ENCODE results near the gene HOXA5. TPM values are rescaled to one million over a fixed set of nuclear protein-coding genes. Genes with fewer than 3 reads are reported as not detected.
A peak's percentile ranks its signal among the peaks of the same experiment; 100 is the strongest.

HOXA5 gene
- total RNA-seq, 1 experiment from 2014 or later: 6.7 TPM

DNA sequence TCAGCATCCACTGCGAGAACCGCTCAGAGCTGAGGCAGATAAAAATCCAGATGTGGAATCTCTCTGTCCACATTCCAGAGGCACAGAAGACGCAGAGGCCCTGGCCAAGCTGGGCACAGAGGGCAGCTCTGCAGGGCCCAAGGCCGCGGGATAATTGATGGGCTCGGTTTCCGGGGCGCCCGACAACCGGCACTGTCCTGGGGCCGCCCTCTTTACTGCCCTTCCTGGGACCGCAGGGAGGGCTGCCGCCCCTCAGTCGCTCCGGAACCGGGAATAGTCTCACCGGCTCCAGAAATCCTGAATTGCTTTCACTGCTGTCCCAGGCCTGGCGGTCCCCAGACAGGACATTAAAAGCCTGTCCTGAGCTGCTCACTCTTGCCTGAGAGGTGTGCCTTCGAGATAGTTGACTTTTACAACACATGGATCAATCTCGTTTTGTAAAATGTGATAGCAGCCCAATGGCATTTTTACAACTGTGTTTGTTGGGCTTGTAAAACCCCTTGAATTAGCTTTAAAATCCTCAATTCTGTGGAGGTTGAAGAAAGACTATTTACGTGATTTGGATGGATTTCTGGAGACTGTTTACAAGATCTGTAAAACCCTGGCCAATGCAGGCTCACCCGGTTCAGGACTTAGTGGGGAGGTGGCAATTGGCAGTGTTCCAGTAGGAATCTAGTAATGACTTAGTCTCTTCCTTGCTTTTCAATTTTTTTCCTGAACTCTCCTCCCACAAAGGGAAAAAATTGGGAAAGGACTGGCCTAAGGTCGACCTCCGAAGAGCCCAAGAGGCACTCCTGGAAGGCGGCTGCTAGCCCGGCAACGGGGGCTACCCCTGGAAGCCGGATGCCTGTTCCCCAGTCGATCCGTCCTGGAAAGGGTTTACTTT is 5.5 kb upstream of the HOXA5 start:
- H3K9me2 ChIP-seq (ENCODE audit: insufficient read depth): no peaks in the 10 kb centered on the region
- H3K4me2 ChIP-seq (ENCODE audit: low read length): peak overlapping the region; percentile 95
- H2AFZ ChIP-seq (ENCODE audit: low read depth, low read length, poor library complexity, severe bottlenecking): no peak overlapping the region
- RAD21 ChIA-PET (ENCODE audit: low non-redundant PET in 1 of 2, low total read pairs in 2 of 2, uncharacterized antibody in 2 of 2, unreplicated experiment in 2 of 2): interaction anchor here (0.5 to 1.2 kb wide), 2 partner anchors 767 to 779 kb away, joined by 3 to 4 read pairs; no protein-coding TSS in a partner anchor
- peaks cover 5 to 6% of the 10 kb centered on the region in 2 experiments; a peak in 2 of 4 replicates for H3K36me3 ChIP-seq (ENCODE audit: control insufficient read depth in 1 of 2, insufficient read depth in 2 of 2, low read length in 2 of 2)
- intact Hi-C loops (cut with micrococcal nuclease): no loop called here
- no peaks in the 10 kb centered on the region for H3K9me3 ChIP-seq (ENCODE audit: control insufficient read depth in 1 of 2, insufficient read depth in 1 of 2, low read depth in 1 of 2, low read length in 2 of 2)
- no TSS peak for BruUV-seq (replicated peaks)
- H3K4me1 ChIP-seq (ENCODE audit: control insufficient read depth in 1 of 2, insufficient read depth in 2 of 2, low read length in 2 of 2): peaks cover 26 to 62% of the 10 kb centered on the region in 2 experiments
- no peak for DNase-seq (ENCODE audit: low read depth, low spot score)
- ATAC-seq: no peak
- POLR2A ChIA-PET: interaction anchor here (1.1 to 2.5 kb wide), 2 partner anchors 16 to 467 kb away, joined by 4 to 8 read pairs; no protein-coding TSS in a partner anchor
- H4K20me1 ChIP-seq (ENCODE audit: insufficient read depth): no peaks in the 10 kb centered on the region
- no peaks in the 10 kb centered on the region for H3K27me3 ChIP-seq (ENCODE audit: insufficient read depth, low read length)
- peak overlapping the region; percentile 82 for H3K27ac ChIP-seq (ENCODE audit: low read depth, low read length)
- H3K79me2 ChIP-seq (ENCODE audit: insufficient read depth, low read length): peaks cover 45% of the 10 kb centered on the region
- TF ChIP-seq, protein P1, sequence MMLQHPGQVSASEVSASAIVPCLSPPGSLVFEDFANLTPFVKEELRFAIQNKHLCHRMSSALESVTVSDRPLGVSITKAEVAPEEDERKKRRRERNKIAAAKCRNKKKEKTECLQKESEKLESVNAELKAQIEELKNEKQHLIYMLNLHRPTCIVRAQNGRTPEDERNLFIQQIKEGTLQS (IDR thresholded peaks at IDR 0.05): no peak
- TF ChIP-seq CBX3 (IDR thresholded peaks at IDR 0.05; ENCODE audit: low read depth) (no peak), SIN3A (IDR thresholded peaks at IDR 0.05; ENCODE audit: low read depth) (no peak), JUND (IDR thresholded peaks at IDR 0.05) (no peak), TCF7L2 (IDR thresholded peaks at IDR 0.05; ENCODE audit: borderline replicate concordance, extremely low read depth, insufficient read depth, insufficient read length) (no peak), YY1 (IDR thresholded peaks at IDR 0.05; ENCODE audit: extremely low read depth, insufficient replicate concordance, low read depth, low read length) (no peak), ZFX (IDR thresholded peaks at IDR 0.05) (no peak), EZH2phosphoT487 (IDR thresholded peaks at IDR 0.05; ENCODE audit: borderline replicate concordance) (no peak)
- TF ChIP-seq, protein P2, sequence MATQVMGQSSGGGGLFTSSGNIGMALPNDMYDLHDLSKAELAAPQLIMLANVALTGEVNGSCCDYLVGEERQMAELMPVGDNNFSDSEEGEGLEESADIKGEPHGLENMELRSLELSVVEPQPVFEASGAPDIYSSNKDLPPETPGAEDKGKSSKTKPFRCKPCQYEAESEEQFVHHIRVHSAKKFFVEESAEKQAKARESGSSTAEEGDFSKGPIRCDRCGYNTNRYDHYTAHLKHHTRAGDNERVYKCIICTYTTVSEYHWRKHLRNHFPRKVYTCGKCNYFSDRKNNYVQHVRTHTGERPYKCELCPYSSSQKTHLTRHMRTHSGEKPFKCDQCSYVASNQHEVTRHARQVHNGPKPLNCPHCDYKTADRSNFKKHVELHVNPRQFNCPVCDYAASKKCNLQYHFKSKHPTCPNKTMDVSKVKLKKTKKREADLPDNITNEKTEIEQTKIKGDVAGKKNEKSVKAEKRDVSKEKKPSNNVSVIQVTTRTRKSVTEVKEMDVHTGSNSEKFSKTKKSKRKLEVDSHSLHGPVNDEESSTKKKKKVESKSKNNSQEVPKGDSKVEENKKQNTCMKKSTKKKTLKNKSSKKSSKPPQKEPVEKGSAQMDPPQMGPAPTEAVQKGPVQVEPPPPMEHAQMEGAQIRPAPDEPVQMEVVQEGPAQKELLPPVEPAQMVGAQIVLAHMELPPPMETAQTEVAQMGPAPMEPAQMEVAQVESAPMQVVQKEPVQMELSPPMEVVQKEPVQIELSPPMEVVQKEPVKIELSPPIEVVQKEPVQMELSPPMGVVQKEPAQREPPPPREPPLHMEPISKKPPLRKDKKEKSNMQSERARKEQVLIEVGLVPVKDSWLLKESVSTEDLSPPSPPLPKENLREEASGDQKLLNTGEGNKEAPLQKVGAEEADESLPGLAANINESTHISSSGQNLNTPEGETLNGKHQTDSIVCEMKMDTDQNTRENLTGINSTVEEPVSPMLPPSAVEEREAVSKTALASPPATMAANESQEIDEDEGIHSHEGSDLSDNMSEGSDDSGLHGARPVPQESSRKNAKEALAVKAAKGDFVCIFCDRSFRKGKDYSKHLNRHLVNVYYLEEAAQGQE (IDR thresholded peaks at IDR 0.05; ENCODE audit: low read depth): no peak
- H3K4me3 ChIP-seq (replicated peaks in 1 of 2; ENCODE audit: low read depth in 1 of 2, low read length in 2 of 2): peak overlapping the region; percentile 40 to 71
- peak overlapping the region; percentile 74 for H3K9ac ChIP-seq (ENCODE audit: low read length)
- CTCF ChIA-PET: interaction anchor here (0.6 to 3.7 kb wide), 3 partner anchors 12 to 462 kb away, joined by 3 to 27 read pairs (median 10); no protein-coding TSS in a partner anchor
